Stimulated activated CD8-positive, alpha-beta memory T cell treated with anti-CD3 and anti-CD28 coated beads, Interleukin-7, amount 100 ng/mL, for 4 hours (primary cell): Measurements from ENCODE around the gene NOXA1.
A peak's percentile ranks its signal among the peaks of the same experiment; 100 is the strongest.
"Not testable (repeated sequence)": the region's sequence is repeated elsewhere in the genome, so short reads cannot be mapped to it uniquely, and the experiment has no call there.

Experiments used
- DNase-seq, 2 donors: peaks; one replicate each; pipeline ENCODE4 v3.0.0-alpha.2; 2020; ENCODE audit warnings: low read depth in 2 of 2

NOXA1 gene

GRCh38 chr9:137422604-137423513 is at the start of gene NOXA1, which contains the start of gene EXD3:
TSS of gene NOXA1 (plus strand) at chr9:137423393. CDS start at chr9:137423530, 137 bp downstream.
TSS of gene EXD3 (minus strand) at chr9:137423162. CDS start at chr9:137395357, 27,805 bp downstream.
- peak; percentile 80 to 88 for DNase-seq

GRCh38 chr9:137373611-137373980 is 49.6 kb upstream of the NOXA1 start:
- no peak for DNase-seq

- no peak for DNase-seq
These were observed 48.9 kb upstream of the NOXA1 start for GRCh38 chr9:137374131-137374845.

GRCh38 chr9:137375321-137376058 is 47.7 kb upstream of the NOXA1 start:
- DNase-seq = no peak

GRCh38 chr9:137376386-137376785 is 46.8 kb upstream of the NOXA1 start:
- no peak for DNase-seq

- not testable (repeated sequence) for DNase-seq
These were observed 44.3 kb upstream of the NOXA1 start for GRCh38 chr9:137378688-137379410.

GRCh38 chr9:137379761-137380161 is 43.4 kb upstream of the NOXA1 start:
- no peak for DNase-seq

- DNase-seq = no peak
These were observed 43.0 kb upstream of the NOXA1 start for GRCh38 chr9:137380171-137380570.

GRCh38 chr9:137380606-137381005 is 42.6 kb upstream of the NOXA1 start:
- no peak for DNase-seq

- DNase-seq = no peak
These were observed 41.4 kb upstream of the NOXA1 start for GRCh38 chr9:137381501-137382443.

GRCh38 chr9:137382444-137383080 is 40.6 kb upstream of the NOXA1 start:
- DNase-seq = no peak

GRCh38 chr9:137383081-137383783 is 40.0 kb upstream of the NOXA1 start:
- DNase-seq = no peak

- DNase-seq = no peak
These were observed 39.1 kb upstream of the NOXA1 start for GRCh38 chr9:137383784-137384756.

- DNase-seq = no peak
These were observed 38.0 kb upstream of the NOXA1 start for GRCh38 chr9:137385061-137385655.

GRCh38 chr9:137386507-137387113 is 36.6 kb upstream of the NOXA1 start:
- DNase-seq = not testable (repeated sequence)

- no peak for DNase-seq
These were observed 35.9 kb upstream of the NOXA1 start for GRCh38 chr9:137387114-137387890.
